GM18498 (cell line): Measurements from ENCODE around the gene MEGF11.

Experiments
- ATAC-seq: cut with Tn5 transposase; IDR thresholded peaks from one replicate; pipeline ENCODE4 v1.9.1; 2021; ENCODE audit warnings: mild to moderate bottlenecking, moderate library complexity; ENCODE audit not compliant: unreplicated experiment

Gene MEGF11

GRCh38 chr15:66039117-66039871 lies 214.3 kb downstream of the MEGF11 start:
- no peak for ATAC-seq

DNA sequence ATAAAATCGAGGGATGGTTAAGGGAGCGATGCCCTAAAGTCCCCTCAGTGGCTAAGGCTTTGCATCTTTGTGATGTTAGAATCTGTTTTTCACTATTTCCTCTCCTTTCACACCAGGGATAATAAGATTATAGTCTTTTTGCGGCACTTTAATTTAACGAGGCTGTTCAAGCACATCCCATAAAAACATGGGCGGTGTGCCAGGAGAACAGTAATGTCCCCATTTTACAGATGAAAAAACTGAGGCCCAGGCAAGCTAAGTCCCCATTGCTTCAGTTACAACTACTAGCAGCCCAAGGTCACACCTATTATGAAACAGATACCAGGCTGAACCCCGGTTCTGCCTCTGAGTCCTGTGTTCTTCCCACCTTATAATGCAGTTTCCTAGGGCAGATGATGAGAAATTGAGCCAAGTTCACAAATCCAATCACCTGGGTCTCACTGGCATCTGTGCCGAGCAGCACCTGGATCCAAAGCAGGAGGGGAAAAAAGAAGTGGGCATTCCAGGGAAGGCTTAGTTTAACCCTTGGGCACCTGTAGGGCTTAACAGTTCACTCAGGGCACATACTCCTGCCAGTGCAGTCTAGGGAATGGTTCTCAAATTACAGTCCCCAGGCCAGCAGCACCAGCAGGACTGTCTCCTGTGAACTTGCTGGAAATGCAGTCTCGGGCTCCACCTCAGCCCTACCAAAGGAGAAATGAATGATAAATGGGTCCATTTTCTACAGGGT lies 215.0 kb downstream of the MEGF11 start:
- no peak for ATAC-seq

DNA sequence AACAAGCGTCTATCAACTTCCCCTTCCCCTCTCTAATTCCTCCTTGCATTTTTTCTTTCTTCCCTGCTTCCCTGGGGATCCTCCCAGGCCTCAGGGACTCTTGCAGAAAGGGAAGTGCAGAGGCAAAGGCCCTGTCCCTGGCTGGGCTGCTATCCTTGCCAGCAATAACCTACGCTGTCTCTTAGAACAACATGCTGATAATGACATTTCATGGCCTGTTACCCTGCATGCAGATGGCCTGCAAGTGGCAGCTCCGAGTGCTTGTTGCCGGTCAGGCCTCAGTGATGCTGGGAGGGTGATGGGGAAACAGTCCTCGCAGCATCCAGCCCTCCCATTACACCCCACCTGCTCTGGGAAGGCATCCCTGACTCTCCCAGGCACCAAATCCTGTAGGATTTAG lies 216.7 kb downstream of the MEGF11 start:
- ATAC-seq: no peak

DNA sequence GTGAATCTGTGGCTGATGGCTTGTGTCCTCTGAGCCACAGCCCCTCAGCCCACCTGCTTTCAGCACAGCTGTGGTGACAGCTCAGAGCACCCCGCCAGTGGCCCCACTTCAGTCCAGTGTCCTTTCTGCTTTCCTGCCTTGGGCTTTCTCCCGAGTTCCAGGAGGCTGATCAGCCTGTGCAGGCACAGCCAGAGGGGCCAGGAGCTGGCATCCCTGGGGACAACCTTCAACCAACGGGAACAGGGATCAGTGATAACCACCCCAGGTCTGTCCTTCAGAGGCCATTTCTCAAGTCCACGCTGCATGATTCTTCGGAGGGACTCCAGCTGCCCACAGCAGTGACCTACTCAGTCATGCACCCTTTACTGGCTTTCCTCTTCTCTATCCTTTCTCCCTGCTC lies 217.6 kb downstream of the MEGF11 start:
- ATAC-seq: no peak

DNA sequence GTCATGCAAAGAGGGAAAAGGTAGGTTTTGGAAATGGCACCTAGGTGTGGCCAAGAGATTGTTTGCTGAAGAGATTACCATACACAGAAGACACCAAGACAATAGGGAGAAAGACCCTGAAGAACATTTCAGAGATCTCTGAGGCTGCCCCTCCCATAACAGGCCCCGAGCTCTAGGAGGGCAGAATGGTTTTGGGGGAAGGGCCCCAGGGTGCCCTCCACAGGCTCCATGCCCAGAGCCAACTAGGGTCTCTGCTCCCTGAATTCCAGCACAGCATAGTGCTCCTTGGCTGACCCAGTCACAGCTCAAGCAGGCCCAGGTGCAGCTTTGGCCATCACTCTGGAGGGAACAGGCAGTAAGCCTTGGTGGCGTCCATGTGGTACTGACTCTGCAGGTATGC lies 220.4 kb downstream of the MEGF11 start:
- no peak for ATAC-seq

DNA sequence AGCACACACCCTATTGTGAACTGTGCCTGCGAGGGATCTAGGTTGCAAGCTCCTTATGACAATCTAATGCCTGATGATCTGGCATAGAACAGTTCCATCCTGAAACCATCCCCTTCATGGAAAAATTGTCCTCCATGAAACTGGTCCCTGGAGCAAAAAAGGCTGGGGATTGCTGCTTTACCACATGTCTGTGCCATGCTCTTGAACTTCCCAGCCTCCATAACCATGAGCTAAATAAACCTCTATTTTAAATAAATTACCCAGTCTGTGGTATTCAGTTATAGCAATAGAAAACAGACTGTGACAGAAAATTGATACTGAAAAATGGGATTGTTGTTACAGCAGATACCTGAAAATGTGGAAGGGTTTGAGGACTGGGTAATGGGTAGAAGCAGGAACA lies 221.5 kb downstream of the MEGF11 start:
- no peak for ATAC-seq

GRCh38 chr15:66030650-66031049 lies 222.9 kb downstream of the MEGF11 start:
- no peak for ATAC-seq

DNA sequence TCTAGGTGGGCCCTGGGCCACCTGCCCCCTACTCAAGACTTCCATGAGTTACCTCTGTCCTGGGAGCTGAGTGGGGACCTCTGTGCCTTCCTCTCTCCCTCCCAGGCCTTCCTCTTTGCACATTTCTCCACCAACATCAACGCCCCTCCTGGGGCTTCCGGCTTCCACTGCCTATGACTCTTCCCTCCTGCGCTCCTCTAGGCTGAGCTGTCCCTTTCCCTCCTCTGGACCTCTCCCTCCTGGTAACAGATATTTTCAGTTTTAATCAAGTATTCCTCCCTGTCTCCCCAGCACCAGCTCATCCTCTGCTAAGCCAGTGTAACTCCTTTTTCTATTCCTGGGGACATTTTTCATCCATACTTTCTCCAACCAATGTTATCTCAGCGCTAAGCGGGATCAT lies 223.9 kb downstream of the MEGF11 start:
- no peak for ATAC-seq

- ATAC-seq: no peak
These were observed 226.2 kb downstream of the MEGF11 start for GRCh38 chr15:66027268-66027805.

GRCh38 chr15:66025972-66026371 lies 227.6 kb downstream of the MEGF11 start:
- ATAC-seq: no peak

DNA sequence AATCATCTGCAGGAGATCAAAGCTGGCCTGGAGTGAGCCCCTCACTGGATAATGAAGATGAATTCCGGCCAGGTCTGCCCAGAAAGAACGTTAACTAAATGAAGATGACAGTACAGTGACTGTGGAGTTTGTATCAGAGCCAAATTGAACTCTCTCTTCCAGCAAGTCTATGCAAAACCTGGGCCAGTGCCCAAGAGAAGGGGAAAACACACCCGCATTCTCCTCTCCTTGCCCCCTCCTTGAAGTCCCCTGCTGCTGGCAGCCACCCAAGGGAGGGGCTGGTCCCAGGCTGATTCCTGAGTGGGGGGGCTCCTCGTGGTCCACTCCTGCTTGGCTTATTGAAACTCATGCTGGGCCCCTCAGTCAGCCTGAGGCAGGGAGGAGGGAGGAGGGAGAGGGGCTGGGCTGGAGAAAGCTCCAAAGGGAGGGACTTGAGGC lies 228.5 kb downstream of the MEGF11 start:
- no peak for ATAC-seq

GRCh38 chr15:66024116-66024515 lies 229.4 kb downstream of the MEGF11 start:
- ATAC-seq: no peak

DNA sequence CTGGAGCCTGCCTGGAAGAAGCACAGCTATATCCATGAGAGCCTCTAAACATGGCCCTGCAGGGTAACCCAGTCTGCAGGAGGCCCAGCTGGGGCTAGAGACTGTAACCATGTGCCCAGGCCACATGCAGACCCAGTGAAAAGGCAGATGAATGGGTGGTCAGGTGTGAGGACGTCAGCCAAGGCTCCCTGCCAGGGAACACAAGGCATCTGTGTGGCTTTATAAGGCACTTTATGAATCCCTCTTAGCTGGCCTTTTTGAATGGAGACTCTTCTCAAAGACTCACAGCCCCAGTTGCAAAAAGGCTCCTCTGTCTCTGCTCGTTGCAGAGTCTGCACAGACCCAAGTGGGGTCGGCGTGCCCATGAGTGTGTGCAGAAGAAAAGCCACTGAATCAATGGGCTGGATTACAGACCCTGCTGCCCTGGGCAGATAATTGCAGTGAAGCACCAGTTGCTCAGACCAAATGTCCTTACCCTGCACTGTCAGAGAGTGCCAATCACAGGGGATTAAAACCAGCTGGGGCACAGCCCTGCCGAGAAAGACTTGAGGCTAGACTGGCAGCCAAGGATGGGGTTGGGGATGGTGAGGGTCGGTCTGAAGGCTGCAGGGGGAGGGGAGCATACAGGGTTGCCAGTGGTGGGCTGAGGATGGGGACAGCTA lies 230.1 kb downstream of the MEGF11 start:
- ATAC-seq: no peak

GRCh38 chr15:66022163-66022525 lies 231.4 kb downstream of the MEGF11 start:
- ATAC-seq: no peak

DNA sequence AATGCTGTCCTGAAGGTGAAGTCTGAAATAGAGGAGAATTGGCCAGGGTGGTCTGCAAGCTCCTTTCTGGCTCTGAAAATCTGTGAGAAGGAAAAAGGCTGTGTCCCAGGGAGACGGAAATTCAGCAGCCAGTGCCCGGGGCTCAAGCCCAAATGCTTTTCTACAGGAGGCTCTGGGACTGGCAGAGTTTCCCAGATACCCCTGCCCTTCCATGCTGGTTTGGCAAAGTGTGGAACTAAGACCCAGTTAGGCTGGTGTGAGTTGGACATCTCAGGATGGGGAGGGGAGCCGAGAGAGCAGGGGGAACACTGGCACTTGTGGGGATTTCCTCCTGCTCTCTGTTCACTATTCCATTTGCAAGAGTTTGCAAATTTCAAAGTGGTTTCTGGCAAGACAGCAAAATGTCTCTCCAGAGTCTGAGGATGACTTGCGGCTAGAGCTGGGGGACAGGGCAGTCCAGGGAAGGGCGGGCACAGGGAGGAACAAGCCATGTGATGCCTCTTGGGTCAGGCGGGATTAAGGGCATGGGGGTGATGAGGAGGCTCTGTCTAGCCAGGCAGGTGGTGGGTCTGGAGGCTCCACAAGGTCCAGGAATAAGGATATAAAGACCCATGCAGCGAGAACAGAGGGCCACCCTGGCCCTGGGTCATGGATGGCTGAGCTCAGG lies 231.9 kb downstream of the MEGF11 start:
- no peak for ATAC-seq

DNA sequence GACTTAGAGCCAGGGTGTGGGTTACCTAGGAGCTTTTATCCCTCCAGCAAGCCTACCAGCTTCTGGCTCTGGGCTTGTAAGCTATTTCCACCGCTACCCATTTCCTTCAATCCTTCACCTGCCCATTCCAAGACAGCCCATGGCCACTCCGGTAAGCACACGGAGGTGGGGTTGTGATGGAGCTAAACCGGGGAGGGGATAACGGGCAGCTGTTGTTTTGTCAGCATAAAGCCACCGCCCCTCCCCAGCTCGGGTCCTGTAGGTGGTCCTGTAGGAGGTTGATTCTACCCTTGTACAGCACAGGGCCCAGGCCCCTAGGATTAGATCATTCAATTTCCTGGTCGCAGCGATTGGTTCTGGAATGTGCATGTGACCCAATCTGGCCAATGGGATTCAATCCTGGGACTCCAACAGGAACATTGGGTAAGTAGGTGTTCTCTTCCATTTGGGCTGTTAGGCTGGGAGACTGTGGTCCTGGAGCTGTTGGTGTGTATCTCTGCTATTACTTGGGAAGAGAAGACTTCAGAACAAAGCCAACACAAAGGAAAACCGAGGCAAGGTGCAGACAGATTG lies 233.6 kb downstream of the MEGF11 start:
- ATAC-seq: no peak

GRCh38 chr15:66019368-66019767 lies 234.2 kb downstream of the MEGF11 start:
- no peak for ATAC-seq

GRCh38 chr15:66018488-66018797 lies 235.1 kb downstream of the MEGF11 start:
- ATAC-seq: no peak

- no peak for ATAC-seq
These were observed 235.6 kb downstream of the MEGF11 start for GRCh38 chr15:66017792-66018487.

- ATAC-seq: no peak
These were observed 236.6 kb downstream of the MEGF11 start for GRCh38 chr15:66017000-66017399.
